GM12891 (cell line): Measurements from ENCODE around the gene KCNIP4.

Experiments used
- POLR2A ChIP-seq: IDR thresholded peaks from 2 replicates; pipeline ENCODE4 v1.6.1; 2011; ENCODE audit warnings: low read depth, low read length, control low read depth
- POLR2AphosphoS5 ChIP-seq: IDR thresholded peaks from 2 replicates; pipeline ENCODE4 v1.6.1; 2011; ENCODE audit warnings: low read depth, low read length, control low read depth

- no peak for TF ChIP-seq POLR2A
- TF ChIP-seq POLR2AphosphoS5 = no peak
Measured at GRCh38 chr4:21753084-21753760, 195.3 kb downstream of the KCNIP4 start.
